HEK293 (cell line): ENCODE measurements around the gene CPNE2.
"Not testable (repeated sequence)": the region's sequence is repeated elsewhere in the genome, so short reads cannot be mapped to it uniquely, and the experiment has no call there.

Experiments used
- CTCF ChIA-PET: fragments of 350-600 bp; formaldehyde crosslinking; extraction: SDS; loops from one replicate; lab custom pipeline; 2021; ENCODE audit warnings: antibody characterized with exemption; lab: Yijun Ruan, JAX
- POLR2A ChIA-PET: fragments of 300-600 bp; formaldehyde crosslinking; extraction: SDS; loops from one replicate; lab custom pipeline; 2020; ENCODE audit warnings: antibody characterized with exemption, inconsistent platforms; lab: Yijun Ruan, JAX
- H3K27ac ChIP-seq: fragments of 200-500 bp; sonication (Bioruptor generic); 2 replicates; pipeline ENCODE4 v1.5.1; 2014; ENCODE audit warnings: low read depth, low read length, control low read depth, inconsistent platforms; ENCODE audit errors: extremely low read depth
- H3K36me3 ChIP-seq, 2 experiments: fragments of 200-500 bp in 1 of 2; sonication (Bioruptor generic) in 1 of 2; 1 replicate in 1 of 2; 2 replicates in 1 of 2; pipeline ENCODE4 v1.5.1; 2014 to 2017; ENCODE audit warnings: inconsistent platforms in 2 of 2, low read length in 2 of 2; ENCODE audit not compliant: control insufficient read depth in 2 of 2, insufficient read depth in 1 of 2
- H3K4me1 ChIP-seq: fragments of 200-500 bp; sonication (Bioruptor generic); 2 replicates; pipeline ENCODE4 v1.5.1; 2014; ENCODE audit warnings: mild to moderate bottlenecking, low read length, inconsistent platforms; ENCODE audit not compliant: control insufficient read depth, insufficient read depth
- H3K4me3 ChIP-seq: 2 replicates; pipeline ENCODE4 v1.5.1; 2011; ENCODE audit warnings: low read depth, mild to moderate bottlenecking, control low read depth, low read length, moderate library complexity
- H3K9me3 ChIP-seq: fragments of 200-500 bp; sonication (Bioruptor generic); 2 replicates; pipeline ENCODE4 v1.5.1; 2014; ENCODE audit warnings: low read depth, low read length, inconsistent platforms; ENCODE audit not compliant: control insufficient read depth, insufficient read depth
- OVOL3 ChIP-seq: fragments of 450-650 bp; formaldehyde crosslinking; IDR thresholded peaks from 2 replicates; pipeline ENCODE4 v1.5.1; 2016; ENCODE audit warnings: missing biosample characterization, missing genetic modification characterization
- REST ChIP-seq: fragments of 450-650 bp; formaldehyde crosslinking; IDR thresholded peaks from 2 replicates; pipeline ENCODE4 v1.5.1; 2016; ENCODE audit warnings: missing biosample characterization, missing genetic modification characterization
- SP2 ChIP-seq: fragments of 450-650 bp; formaldehyde crosslinking; IDR thresholded peaks from 2 replicates; pipeline ENCODE4 v1.5.1; 2016; ENCODE audit warnings: missing biosample characterization, missing genetic modification characterization
- ZBTB17 ChIP-seq: fragments of 450-650 bp; formaldehyde crosslinking; IDR thresholded peaks from 2 replicates; pipeline ENCODE4 v1.5.1; 2016; ENCODE audit warnings: missing biosample characterization, missing genetic modification characterization
- ZBTB20 ChIP-seq: fragments of 450-650 bp; formaldehyde crosslinking; IDR thresholded peaks from 2 replicates; pipeline ENCODE4 v1.5.1; 2016; ENCODE audit warnings: missing biosample characterization, missing genetic modification characterization
- ZFP37 ChIP-seq: fragments of 450-650 bp; formaldehyde crosslinking; IDR thresholded peaks from 2 replicates; pipeline ENCODE4 v1.5.1; 2016; ENCODE audit warnings: missing biosample characterization, missing genetic modification characterization
- ZNF112 ChIP-seq: fragments of 450-650 bp; formaldehyde crosslinking; IDR thresholded peaks from 2 replicates; pipeline ENCODE4 v1.5.0; 2017; ENCODE audit warnings: missing biosample characterization, missing genetic modification characterization
- ZNF394 ChIP-seq: fragments of 450-650 bp; formaldehyde crosslinking; IDR thresholded peaks from 2 replicates; pipeline ENCODE4 v1.5.1; 2016; ENCODE audit warnings: missing biosample characterization, missing genetic modification characterization, mild to moderate bottlenecking, moderate library complexity, borderline replicate concordance
- ZNF561 ChIP-seq: fragments of 450-650 bp; IDR thresholded peaks from 2 replicates; pipeline ENCODE4 v1.5.1; 2018; ENCODE audit warnings: missing biosample characterization, missing genetic modification characterization, borderline replicate concordance
- ZNF664 ChIP-seq: fragments of 450-650 bp; formaldehyde crosslinking; IDR thresholded peaks from 2 replicates; pipeline ENCODE4 v1.5.1; 2016; ENCODE audit warnings: missing biosample characterization, missing genetic modification characterization
- ZNF76 ChIP-seq: fragments of 450-650 bp; formaldehyde crosslinking; IDR thresholded peaks from 2 replicates; pipeline ENCODE4; 2016; ENCODE audit warnings: low read depth, missing biosample characterization, missing genetic modification characterization, borderline replicate concordance
- TF ChIP-seq, protein P1 (sequence below): fragments of 450-650 bp; formaldehyde crosslinking; IDR thresholded peaks from 2 replicates; pipeline ENCODE4 v1.5.1; 2016; ENCODE audit warnings: missing biosample characterization, missing genetic modification characterization
- TF ChIP-seq, protein P2 (sequence below): fragments of 450-650 bp; formaldehyde crosslinking; IDR thresholded peaks from 2 replicates; pipeline ENCODE4 v1.5.1; 2016; ENCODE audit warnings: missing biosample characterization, missing genetic modification characterization

Gene CPNE2

DNA sequence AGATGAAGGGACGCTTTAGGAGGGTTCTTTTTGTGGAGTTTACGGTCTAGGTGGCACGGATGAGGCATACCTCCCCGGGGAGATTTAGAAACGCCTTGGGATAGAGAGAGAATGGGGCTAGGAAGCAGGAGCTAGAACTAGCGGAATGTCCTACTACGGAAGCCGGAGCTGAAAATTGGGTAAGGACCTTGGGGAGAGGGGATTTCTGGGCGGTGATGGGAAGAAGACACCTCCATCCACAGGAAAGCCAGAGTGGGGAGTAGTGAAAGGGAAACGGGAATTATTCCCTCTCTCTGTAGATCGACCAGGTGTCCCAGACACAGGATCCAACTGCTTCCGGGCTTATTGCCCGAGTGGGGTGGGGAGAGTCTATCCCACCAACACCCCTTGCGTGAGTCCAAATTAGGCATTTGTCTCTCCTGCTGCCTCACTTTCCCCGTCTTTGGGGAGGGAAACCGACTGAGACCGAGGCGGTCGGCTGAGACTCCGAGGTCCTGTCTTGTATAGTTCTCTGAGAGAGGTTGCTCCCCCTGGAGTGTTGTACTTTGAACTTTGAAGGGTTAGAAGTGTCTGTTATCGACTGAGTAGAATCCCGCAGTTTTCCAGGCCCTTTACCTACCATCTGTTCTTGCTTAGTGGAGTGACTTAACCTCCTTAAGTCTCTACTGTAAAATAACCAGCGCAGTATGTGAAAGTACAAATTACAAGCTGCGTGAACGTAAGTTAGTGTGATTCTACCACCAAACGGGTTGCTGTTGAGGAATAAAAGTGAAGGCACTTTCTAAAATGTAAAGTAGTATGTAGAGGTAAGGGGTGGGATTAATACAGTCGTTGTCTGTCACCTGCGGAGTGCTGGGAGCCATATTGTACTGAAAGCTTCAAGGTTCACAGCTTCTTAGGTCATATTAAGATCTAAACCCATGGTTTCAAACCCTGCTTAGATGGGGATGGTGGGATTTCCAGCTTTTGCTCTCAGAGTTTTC, 94.8 kb downstream of the CPNE2 start (continued):
- TF ChIP-seq, protein P1, sequence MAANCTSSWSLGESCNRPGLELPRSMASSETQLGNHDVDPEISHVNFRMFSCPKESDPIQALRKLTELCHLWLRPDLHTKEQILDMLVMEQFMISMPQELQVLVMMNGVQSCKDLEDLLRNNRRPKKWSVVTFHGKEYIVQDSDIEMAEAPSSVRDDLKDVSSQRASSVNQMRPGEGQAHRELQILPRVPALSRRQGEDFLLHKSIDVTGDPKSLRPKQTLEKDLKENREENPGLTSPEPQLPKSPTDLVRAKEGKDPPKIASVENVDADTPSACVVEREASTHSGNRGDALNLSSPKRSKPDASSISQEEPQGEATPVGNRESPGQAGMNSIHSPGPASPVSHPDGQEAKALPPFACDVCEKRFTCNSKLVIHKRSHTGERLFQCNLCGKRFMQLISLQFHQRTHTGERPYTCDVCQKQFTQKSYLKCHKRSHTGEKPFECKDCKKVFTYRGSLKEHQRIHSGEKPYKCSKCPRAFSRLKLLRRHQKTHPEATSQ (tag by site-specific recombination), result 0 out of 2 replicates have a peak, but pooled peaks have one; percentile 16
- no peak for TF ChIP-seq REST (tag by site-specific recombination)
- TF ChIP-seq SP2 (tag by site-specific recombination), result peak; percentile 45
- no peak for TF ChIP-seq ZFP37 (tag by site-specific recombination)
- TF ChIP-seq OVOL3, result no peak
- no peak for TF ChIP-seq ZNF664 (tag by site-specific recombination)
- TF ChIP-seq, protein P2, sequence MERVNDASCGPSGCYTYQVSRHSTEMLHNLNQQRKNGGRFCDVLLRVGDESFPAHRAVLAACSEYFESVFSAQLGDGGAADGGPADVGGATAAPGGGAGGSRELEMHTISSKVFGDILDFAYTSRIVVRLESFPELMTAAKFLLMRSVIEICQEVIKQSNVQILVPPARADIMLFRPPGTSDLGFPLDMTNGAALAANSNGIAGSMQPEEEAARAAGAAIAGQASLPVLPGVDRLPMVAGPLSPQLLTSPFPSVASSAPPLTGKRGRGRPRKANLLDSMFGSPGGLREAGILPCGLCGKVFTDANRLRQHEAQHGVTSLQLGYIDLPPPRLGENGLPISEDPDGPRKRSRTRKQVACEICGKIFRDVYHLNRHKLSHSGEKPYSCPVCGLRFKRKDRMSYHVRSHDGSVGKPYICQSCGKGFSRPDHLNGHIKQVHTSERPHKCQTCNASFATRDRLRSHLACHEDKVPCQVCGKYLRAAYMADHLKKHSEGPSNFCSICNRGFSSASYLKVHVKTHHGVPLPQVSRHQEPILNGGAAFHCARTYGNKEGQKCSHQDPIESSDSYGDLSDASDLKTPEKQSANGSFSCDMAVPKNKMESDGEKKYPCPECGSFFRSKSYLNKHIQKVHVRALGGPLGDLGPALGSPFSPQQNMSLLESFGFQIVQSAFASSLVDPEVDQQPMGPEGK (tag by site-specific recombination), result peak; percentile 46
- 0 out of 2 replicates have a peak, but pooled peaks have one; percentile 23 for TF ChIP-seq ZNF561 (tag by site-specific recombination)
- peak; percentile 51 for TF ChIP-seq ZNF76 (tag by site-specific recombination)
- TF ChIP-seq ZNF112 (tag by site-specific recombination), result no peak
- TF ChIP-seq ZBTB20 (tag by site-specific recombination), result peak; percentile 55; the same call in 1 of the 2 replicates

DNA sequence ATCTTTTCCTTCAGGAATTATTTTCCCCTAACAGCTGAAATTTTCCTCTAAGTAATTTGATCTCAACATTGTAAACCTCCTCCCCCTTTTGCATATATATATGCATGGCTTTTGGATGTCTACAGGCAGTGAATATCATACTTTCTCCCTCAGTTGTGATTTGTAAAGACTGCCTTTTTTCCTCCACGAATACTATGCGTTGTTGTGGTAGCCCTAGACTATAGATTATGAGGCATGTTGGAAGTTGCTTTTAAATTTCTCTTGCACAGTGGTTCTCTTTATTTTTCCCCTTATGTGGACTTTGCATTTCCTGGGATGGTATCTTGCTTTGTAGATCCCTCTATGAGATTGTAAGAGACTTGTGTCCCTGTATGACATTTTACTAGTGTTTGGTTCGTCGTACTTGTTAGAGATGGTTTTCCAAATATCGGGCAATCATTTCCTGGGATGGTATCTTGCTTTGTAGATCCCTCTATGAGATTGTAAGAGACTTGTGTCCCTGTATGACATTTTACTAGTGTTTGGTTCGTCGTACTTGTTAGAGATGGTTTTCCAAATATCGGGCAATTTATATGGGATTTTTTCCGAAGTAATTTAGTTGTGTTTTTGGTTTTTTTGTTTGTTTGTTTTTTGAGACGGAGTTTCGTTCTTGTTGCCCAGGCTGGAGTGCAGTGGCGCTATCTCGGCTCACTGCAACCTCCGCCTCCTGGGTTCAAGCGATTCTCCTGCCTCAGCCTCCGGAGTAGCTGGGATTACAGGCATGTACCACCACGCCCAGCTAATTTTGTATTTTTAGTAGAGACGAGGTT, 95.7 kb downstream of the CPNE2 start:
- CTCF ChIA-PET, result not testable (repeated sequence)
- peak overlapping the region; percentile 89 for H3K4me3 ChIP-seq
- TF ChIP-seq ZBTB17 (tag by site-specific recombination) (0 out of 2 replicates have a peak, but pooled peaks have one; percentile 13), ZNF394 (peak; percentile 58; the same call in 1 of the 2 replicates), ZNF561 (tag by site-specific recombination) (0 out of 2 replicates have a peak, but pooled peaks have one; percentile 7)
- TF ChIP-seq, all 188 proteins: peak for 3; not testable (repeated sequence) for 185
- not testable (repeated sequence) for H3K9me3 ChIP-seq, H3K36me3 ChIP-seq
- POLR2A ChIA-PET, result interaction anchor here (0.8 to 1.6 kb wide), 2 partner anchors 48 to 60 kb away, joined by 3 read pairs; no protein-coding TSS in a partner anchor
- H3K4me1 ChIP-seq, result peaks cover 20% of the 10 kb centered on the region
- H3K27ac ChIP-seq, result peak overlapping the region; percentile 56; the same call in 1 of the 2 replicates
